Middle frontal gyrus (tissue), 1 donor: Measurements from ENCODE around the gene NCKAP5.

Experiments
- DNase-seq: peaks from one replicate; pipeline ENCODE4 v3.0.0-alpha.2; 2015; ENCODE audit warnings: low spot score; ENCODE audit errors: extremely low spot score

NCKAP5 gene

DNA sequence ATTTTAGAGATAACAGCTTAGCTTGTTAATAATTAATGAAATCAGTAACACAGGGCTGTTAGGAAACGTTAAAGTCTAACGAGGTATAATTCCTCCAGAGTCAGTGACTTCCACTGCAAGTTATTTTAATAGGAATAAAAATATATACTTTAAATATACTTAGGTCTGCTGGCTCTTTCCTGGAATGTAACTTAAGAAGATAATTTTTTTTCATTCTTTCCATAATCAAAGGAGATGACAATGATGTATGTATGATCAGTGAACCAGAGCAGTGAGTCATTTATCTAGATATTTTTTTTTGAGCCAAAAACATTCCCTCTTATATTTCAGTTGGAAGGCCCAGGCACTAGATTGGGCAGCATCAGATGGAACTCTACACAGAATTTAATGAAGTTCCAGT lies 794.1 kb downstream of the NCKAP5 start:
- no peak for DNase-seq

DNA sequence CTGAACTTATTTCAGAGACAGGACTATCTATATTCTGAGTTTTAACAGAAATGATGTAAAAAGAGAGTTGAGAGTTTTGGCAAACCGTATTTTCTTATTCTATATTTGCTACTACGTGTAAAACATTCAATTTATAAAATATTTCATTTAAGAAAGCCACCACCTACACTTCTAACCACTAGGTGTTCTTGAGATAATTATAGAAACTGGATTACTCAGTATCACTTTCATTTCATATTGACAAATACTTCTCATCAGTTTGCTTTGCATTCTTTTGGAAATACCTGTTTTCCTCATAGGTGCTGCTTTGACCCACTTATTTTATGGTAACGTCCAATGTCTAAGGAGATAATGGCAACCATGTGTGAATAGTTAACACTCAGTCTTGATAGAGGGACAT lies 794.9 kb downstream of the NCKAP5 start:
- no peak for DNase-seq

DNA sequence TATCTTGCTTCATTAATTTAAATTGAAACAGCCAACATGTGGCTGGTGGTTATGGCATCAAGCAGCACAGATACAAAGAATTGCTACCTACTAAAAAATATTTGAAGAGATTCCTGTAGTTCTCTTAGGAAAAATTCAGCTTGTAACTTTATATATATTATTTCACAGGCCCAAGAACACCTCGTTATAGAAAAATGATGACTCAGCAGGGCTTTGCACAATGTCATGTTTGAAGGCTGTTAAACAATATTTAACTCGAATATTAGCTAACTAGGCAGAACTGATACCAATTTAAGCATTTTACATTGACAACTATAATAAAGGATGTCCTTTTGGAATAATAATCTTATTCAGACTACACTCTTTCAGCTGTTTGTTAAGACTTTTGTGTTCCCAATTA lies 795.9 kb downstream of the NCKAP5 start:
- DNase-seq: no peak

DNA sequence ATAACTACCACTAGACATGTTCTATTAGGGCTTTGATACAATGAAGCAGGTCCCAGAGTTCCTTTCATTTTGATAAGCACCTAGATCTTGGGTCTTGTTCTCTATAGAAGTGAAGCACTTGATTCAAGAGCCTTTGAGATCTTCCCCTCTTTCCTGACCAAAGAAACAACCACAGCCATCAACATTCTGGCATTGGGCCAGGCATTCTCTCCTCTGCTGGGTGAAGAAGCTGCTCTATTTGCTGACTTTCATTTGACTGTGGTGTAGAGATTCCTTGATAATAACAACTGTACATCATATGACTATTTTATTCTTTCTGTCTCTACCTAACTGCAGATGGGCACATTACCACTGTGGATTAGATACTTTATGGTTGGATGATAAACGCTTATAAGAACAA lies 801.7 kb downstream of the NCKAP5 start:
- no peak for DNase-seq

DNA sequence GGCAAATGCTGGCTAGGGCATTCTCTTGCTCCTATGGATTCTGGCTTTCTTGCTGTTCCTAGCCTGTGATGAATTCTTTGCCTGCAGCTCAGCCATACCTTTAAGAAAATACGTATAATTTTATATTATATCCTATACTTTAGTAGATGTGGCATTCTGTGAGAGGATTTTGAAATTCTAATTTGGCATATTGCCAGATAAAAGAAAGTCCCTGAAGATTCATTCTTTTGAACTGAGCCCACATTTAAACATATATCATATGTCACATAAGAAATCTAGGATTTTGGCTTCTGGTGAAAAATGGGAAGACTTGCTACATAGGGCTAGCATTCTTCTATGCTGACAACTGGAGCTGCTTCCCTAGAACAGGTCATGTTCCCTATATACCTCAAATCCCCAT lies 806.8 kb downstream of the NCKAP5 start:
- DNase-seq: no peak

DNA sequence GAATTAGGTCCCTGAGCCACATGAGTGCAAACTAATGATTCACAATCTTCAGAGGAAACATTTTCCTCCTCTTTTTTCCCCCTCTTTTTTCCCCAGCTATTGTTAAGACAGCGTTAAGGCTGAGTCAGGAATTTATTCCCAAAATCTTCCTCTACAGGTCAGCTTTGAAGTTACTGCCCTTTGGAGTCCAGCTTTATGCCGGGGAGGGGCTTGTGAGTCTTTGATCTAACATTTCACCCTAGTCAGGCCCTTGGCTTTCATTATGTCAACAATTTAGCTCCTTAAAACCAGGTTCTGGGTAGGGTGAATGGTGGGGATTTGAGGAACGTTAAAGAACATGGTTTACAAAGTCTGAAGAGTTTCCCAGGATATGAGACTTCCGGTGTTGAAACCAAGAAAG lies 807.3 kb downstream of the NCKAP5 start:
- DNase-seq: no peak

DNA sequence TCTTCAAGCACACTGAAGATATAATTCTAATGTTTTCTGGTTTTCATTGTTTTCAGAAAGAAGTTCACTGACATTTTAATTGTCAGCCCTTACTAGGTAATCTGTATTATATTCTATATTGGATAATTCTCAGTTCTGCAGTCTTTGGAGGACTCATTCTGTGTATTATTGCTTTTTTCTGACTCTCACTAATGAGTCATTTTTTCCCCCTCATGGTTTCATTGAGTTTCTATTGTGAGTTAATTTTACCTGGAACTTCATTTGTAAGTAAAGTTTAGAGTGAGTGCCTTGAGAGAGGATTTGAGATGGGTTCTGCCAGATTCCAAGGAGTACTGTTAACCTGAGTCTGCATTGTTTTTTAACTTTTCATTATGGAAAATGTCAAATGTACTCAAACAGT lies 807.9 kb downstream of the NCKAP5 start:
- no peak for DNase-seq

DNA sequence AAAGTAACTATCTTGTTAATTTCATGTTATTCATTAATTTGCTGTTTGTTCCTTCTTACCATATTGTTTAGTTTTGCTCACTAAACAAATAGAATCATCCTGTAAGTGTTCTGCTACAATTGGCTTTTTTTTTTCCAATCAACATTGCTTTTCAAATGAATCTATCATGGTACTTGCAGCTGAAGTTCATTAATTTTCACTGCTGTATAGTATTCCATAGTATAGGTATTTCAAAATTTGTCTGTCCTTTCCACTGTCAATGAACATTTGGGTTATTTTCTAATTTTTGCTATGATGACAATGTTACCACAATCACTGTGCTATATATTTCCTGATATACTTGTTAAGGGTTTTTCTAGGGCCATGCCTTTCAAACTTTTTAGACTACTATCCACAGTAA lies 809.3 kb downstream of the NCKAP5 start:
- DNase-seq: no peak

DNA sequence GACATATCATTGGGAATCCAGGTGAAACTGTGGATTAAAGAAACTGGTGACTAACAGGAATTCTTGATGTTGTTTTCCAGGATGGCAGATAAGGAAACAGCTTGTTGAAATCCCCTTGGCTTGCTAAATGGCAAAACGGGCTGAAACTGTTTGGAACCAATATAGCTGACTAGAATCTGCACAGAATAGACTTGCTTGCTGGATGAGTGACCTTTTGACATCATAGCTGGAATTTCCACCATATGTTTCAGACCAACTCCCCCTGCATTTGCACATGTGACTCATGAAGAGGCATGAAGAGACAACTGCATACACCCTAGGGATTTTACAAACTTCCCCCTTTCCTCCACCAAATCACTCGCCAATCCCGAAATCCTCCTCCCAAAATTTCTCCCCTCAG lies 810.6 kb downstream of the NCKAP5 start:
- no peak for DNase-seq

DNA sequence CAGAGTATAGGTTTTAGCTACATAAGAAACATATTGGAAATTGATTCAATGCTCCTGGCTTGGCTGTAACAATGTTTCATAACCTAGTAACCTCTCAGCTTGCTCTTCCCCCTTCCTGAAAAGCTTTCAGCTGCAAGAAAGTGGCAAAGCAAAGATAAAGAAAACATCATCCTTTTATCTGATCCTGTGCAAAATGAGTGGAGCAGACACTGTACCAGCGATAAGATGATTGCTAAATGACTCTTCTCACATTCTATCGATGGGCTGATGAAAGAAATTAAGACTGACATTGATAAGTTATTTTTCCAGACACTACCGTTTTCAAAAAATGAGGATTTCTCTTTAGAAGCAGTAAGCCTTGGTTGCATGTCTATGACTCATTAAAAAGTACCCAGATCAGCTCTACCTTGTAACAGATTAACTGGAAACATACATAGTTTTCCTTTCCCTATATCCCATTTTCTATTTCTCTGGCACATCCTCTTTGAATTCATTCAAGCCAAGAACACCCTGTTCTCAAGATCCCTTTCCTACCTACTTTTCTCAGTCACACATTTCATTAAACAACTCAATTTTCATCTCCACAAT lies 811.2 kb downstream of the NCKAP5 start:
- no peak for DNase-seq

DNA sequence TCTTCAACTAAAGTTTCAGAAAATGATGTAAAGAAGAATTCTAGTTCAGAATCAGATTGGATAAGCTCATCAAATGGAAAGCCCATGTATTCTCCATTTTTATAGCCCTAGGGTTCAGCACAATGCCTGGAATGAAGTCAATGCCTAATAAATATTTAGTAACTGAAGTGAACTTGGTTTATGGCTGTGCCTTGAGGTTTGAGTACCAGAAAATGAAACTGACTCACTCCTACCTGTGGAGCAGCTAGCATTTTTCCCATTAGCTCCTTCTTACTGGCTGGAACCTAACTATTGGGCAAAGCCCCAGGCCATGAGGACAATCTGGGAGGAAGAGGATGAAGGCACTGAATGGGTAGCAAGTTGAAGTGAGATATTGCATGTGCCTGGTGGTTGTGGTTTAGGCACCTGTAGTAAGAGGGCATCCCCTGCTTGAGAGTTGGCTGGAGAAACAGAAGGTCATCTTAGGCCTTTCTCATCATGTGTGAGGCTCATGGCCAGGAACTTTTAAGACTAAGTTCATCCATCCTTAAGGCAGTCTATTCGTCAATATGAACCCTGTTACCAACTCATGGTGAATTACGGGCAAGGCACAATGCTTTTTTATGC lies 813.3 kb downstream of the NCKAP5 start:
- DNase-seq: no peak

DNA sequence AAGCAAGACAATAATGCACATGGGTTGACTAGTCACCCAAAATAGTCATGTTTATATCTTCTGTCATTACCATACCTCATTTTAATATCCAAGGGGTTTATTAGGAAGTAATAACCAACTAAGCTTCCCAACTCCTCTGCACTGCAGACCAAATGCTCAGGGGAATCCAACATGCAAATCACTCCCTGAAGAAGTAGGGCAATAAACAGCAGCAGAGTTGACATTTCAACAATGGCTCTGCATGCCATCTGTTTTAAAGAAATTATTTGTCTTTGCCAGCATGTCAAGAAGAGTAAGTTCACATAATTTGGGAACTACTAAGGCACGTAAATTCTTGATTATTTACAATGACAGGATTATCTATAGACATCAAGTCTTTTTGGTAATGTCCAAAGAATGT lies 813.9 kb downstream of the NCKAP5 start:
- no peak for DNase-seq

DNA sequence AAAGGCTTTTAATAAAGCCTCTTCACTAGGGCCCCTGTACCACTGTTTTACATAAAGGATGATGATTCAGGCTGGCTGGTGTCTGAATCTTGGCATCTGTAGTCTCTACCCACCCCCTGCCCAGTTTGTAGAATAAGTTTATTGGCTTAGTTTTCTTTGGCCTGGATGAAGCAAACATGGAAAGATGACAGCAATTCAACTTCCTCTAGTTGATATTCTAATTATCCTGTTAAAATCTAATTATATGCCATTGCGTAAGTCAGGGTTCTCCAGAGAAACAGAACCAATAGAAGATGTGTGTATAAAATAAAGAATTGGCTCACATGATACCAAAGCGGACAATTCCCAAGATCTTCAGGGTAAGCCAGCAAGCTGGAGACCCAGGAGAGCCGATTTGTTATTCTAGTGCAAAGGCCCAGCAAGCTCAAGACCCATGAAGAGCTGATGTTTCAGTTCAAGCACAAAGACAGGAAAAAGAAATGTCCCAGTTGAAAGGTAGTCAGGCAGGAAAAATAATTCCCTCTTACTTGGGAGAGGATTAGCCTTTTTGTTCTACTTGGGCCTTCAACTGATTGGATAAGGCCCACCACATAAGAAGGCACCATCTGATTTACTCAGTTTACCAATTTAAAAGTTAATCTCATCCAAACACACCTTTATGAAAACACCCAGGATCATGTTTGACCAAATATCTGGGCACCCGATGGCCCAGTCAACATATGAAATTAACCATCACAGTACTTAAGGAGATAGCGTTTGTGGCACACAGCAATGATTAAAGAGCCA lies 815.6 kb downstream of the NCKAP5 start:
- DNase-seq: no peak

DNA sequence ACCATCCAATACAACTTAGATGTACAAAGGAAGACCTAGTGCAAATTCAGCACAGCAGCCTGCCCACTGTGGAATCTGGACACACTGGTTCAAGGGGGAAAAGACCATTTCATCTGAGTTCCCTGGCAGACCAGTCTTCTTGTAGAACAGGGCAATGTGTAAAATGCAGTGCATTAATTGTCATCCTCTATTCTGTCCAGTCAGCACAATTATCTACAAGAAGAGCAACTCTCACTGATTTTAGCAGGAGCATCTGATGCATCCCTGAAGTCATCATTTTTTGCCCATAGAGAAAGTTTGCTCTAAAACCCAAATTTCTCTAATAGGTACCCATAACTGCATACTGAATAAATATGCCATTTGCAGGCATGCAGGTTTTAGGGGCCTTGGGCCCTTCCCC lies 816.4 kb downstream of the NCKAP5 start:
- DNase-seq: no peak

DNA sequence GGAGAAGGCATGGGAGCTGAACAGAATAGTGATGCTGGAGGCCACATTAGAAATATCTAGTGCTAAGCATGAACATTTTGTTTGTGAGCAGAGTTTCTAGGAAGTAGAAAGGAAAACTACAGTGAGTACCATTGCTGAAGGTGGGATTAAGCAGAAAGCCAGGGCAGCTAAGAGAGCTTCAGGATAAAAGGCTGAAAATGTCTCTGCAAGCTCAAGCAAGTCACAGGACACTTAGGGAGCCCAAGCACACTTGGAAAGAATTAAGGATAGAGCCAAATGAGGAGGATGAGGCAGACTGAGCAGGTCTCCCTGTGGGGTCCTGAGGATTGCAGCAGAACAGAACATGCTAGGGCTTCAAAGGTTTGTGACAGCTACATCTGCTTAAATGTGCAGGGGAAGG lies 817.7 kb downstream of the NCKAP5 start:
- DNase-seq: no peak

DNA sequence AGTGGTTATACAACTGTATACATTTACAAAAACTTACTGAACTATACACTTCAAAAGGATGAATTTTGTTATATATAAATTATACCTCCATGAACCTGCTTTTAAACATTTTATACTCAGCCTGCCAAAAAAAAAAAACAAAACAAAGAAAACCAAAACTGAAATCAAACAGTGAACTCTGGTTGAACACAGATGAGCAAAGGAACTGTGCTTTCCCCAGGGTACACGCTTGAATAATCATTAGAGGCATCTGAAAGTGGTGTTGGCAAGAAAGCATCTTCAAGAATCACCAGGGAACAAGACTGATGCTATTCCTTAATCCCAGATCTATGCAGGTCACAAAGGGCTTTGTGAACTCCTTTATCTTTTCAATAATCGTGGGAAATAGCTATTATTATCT lies 821.2 kb downstream of the NCKAP5 start:
- no peak for DNase-seq

DNA sequence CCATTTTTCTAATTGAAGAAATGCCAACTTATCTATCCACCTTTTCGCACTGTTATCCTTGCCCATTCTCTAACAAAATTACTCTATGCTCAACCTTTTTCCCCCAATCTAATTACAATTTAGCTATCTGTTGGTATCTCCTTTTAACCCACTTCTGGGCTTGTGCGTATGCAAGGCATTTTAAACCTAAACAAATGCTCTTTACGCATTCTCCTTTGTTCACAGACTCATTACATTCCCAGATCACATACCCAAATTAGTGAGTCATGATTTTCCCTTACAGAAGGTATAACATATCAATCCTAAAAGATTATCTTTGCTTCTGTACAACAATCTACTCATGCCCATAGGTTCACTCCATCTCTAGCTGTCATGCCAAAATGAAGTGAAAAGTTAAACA lies 826.5 kb downstream of the NCKAP5 start:
- no peak for DNase-seq

DNA sequence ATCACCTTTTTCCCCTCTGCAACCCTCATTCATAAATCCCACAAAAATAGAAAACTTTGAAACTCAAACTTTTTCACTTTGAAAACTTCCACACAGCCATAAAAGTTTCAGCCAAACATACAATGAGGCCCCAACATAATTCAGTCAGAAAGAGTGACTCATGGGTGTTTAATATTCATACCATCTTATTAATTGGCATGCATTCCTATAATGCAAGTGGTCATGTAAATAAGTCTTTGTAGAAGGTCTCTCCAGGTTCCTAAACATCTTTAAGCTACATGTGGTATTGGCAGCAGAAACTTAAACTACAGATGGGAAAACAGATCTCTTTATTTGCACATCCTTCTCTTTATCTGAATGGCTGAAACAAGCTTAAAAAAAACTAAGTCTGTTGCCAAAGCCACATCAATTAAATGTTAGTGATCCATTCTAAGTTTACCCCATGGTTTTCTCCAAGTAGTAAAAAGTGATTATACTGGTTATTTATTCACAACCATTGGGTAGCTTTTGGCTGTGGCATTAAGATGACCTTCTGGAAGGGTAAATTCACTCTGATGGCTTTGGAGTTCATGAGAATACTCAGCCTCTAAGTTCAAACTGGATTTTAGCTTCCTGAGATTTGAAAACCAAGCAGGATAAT lies 828.1 kb downstream of the NCKAP5 start:
- DNase-seq: no peak

DNA sequence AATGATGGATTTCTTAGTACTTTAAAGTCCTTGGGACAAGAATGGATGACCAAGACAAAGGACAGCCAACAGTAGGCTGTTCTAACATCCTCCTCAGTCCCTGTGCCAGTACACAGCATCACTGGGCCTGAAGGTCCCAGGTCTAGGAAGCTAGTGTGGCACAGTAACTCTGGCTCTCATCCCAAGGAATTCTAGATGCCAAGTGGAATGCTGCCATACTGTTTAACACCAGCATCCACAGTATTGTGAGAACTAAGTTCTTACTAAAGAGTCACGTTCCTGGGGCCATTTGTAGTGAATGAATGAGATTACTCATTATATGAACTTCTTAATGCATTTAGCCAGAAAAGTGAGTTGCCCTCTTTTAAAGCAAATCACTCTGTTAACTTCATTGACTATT lies 830.0 kb downstream of the NCKAP5 start:
- no peak for DNase-seq

DNA sequence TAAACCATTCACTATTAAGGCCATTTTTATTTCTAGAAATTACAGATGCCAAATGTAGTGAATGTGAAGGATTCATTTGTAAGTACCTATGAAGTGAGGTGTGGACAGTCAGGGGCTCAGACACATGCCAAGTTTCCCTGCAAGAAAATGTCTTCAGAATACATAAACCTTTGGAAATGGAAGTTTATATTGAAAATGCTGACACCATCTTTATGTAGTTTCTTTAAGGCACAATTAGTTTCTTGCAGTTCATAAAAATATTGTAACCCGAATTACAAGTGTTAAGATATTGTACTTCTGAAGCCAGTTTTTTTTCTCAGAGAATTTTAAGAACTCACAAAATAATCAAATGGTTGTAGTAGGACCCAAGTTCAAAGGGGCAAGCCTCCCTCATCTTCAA lies 832.2 kb downstream of the NCKAP5 start:
- DNase-seq: no peak

DNA sequence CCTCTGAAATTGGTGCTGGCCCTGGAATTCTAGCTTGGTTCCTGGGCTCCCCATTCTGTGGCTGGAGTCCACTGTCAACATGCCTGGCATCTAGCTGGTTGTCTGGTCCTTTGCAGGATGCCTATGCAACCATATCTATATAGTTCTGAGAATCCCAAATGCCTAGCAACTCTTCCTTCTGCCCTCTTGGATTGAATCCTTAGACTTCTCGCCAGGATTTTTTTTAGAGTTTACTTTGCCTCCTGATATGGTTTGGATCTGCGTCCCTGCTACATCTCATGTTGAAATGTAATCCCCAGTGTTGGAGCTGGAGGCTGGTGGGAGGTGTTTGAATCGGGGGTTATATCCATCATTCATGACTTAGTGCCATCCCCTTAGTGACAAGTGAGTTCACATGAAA lies 833.3 kb downstream of the NCKAP5 start:
- DNase-seq: no peak

DNA sequence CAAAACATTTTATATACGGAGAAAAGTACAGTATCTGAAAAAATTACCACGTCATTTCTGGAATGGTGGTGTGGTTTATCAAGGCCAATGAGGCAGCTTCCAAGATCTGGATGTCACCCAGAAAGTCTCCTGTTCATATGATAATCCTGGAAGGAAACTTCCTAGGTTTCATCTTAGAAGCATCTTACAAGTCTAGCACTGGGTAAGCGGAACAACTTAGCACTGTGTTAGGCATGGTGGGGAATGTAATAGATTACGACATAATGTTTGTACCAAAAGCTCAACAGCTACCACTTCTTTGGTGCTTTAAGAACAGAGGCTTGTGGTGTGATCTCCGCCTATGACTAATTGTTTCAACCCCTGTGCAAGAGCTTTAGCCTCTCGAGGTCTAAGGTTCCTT lies 835.2 kb downstream of the NCKAP5 start:
- DNase-seq: no peak

DNA sequence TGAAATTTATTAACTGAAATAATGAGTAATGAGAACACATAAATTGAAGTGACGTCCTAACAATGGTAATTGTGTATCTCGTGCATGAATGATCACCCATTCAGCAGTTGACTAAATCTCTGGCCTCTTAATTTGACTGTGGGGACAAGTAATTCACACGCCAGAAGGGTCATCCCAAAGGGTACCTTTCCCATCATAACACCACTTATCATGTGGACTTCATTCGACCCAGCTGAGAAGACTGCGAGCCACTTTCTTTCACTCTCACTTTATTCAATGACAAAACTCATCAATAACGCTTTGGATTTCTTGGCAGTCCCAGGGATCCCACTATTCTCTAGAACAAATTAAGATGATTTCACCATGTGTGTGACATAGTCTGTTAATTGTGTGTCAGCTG lies 835.6 kb downstream of the NCKAP5 start:
- DNase-seq: no peak
